NAMALWA (cell line): ENCODE results near the gene HERC4.
"Not testable (repeated sequence)": the region's sequence is repeated elsewhere in the genome, so short reads cannot be mapped to it uniquely, and the experiment has no call there.

Source experiments
- DNase-seq: peaks from one replicate; pipeline ENCODE4 v3.0.0-alpha.2; 2015; ENCODE audit warnings: low spot score

HERC4 gene

DNA sequence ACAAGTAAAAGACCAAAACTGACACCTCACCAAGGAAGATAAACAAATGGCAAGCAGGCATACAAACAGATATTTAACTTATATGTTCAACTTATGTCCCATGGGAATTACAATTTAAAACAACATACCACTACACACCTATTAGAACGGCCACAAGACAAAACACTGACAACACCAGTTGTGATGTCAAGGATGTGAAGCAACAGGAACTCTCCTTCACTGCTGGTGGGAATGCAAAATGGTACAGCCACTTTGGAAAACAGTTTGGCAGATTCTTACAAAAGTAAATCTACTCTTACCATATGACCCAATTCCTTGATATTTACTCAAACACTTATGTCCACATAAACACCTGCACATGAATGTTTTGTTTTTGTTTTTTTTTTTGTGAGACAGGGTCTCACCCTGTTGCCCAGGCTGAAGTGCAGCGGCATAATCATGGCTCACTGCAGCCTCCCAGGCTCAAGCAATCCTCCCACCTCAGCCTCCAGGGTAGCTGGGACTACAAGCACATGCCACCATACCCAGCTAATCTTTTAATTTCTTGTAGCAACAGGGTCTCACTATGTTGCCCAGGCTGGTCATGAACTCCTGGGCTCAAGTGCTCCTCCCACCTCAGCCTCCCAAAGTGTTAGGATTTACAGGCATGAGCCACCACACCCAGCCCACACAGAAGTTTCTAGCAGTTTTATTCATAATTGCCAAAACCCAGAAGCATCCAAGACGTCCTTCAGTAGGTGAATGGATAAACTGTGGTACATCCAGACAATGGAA lies 27.3 kb downstream of the HERC4 start:
- peak; percentile 36 for DNase-seq

DNA sequence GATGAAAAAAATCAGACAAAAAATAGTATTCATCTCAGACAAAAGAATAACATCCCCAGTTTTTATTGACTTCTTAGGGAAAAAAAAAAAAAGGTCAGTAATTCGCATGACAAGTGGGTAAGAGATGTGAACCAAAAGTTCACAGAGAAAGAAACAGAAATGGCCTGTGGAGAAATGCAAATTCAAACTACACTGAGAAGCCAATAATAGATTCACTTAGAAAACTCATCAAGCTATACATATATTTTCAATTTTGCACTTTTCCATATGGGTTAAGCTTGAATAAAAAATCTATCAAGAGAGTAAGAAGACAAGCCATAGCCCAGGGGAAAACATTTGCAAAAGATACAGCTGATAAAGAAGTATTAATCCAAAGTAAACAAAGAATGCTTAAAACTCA lies 28.0 kb downstream of the HERC4 start:
- peak; percentile 41 for DNase-seq

DNA sequence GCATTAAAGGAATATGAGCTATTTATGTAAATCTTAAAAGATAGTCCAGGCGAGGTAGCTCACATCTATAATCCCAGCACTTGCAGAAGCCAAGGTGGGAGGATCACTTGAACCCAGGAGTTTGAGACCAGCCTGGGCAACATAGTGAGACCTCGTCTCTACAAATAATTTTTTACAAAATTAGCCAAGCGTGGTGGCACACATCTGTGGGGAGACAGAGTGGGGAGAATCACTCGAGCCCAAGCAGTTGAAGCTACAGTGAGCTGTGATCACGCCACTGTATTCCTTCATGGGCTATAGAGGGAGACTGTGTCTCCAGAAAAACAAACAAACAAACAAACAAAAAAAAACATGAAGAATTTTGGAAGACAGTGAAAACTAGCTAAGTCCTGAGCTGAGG lies 28.4 kb downstream of the HERC4 start:
- peak; percentile 39 for DNase-seq

DNA sequence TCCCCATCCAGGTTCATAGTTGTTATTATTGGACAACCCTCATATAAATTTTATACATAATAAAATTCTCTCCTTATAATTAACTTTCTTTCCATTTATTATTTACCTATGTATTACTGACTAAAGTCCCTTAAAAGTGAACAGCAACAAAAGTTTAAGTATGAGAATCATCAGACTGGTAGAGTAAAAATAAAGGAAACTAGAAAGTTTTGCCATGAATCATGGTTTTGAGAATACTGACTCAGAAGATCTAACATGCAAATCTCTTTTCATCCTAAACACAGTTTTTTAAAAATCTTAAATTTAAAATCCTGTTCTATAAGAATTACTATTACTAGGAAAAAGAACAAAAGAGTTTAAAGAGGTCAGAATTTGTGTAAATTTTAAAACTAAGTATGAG lies 32.1 kb downstream of the HERC4 start:
- no peak for DNase-seq

DNA sequence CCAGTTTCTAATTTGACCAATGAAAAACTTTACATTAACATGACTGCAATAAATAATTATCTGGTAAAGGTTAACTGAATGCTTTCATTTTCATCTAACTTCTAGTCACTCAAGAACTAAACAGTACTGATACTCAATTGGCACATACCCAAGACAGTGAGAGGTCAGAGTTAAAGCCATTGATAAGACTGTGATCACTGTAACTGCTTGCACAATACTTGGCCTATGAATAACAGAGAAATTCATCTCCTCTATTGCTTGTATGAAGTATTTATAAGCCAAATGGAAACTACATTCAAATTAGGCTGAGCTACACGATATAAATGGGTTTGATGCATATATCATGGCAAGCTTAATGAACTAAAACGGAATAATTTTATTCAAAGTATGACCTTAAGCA lies 43.0 kb downstream of the HERC4 start:
- no peak for DNase-seq

DNA sequence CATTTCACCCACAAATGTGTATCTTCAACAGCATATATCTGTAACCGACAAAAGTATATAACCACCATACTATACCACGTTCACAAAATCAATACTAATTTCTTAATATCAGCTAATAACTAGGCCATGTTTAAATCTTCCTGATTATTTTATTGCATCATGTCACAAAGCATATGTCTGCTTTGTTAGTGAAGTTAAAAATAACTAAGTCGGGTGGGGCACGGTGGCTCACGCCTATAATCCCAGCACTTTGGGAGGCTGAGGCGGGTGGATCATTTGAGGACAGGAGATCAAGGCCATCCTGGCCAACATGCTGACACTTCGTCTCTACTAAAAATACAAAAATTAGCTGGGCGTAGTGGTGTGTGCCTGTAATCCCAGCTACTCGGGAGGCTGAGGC lies 47.7 kb downstream of the HERC4 start:
- DNase-seq = no peak

DNA sequence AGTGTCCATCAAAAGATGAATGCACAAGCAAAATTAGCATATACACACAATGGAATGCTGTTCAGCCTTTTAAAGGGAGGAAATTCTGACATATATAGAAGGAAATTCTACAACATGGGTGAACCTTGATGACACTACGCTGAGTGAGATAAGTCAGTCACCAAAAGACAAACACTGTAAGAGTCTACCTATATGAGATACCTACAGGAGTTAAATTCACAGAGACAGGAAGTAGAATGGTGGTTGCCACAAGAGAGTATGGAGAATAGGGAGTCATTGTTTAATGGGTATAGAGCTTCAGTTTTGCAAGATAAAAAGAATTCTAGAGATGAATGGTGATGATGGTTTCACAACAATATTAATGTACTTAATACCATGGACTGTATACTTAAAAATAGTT lies 51.8 kb downstream of the HERC4 start:
- DNase-seq = no peak

DNA sequence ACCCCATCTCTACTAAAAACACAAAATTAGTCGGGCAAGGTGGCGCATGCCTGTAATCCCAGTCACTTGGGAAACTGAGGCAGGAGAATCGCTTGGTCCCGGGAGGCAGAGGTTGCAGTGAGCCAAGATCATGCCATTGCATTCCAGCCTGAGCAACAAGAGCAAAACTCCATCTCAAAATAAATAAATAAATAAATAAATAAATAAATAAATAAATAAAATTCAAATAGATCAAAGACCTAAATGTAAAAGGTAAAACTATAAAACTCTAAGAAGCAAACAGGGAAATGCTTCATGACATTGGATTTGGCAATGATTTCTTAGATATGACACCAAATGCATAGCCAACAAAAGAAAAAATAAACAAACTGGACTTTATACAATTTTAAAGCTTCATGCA lies 52.8 kb downstream of the HERC4 start:
- DNase-seq = not testable (repeated sequence)

DNA sequence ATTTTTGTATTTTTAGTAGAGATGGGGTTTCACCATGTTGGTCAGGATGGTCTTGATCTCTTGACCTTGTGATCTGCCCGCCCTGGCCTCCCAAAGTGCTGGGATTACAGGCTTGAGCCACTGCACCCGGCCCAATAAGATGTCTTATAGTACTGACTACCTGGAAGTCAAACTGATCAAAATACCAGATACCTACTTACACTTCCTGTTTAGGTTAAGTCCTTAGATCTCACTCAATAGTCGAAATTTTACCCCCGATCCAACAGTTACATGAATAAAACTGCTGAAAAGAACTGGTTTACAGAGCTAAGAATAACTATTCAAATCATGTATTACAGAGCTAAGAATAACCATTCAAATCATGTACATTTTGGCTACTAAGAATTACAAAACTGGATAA lies 58.6 kb downstream of the HERC4 start:
- DNase-seq = not testable (repeated sequence)

DNA sequence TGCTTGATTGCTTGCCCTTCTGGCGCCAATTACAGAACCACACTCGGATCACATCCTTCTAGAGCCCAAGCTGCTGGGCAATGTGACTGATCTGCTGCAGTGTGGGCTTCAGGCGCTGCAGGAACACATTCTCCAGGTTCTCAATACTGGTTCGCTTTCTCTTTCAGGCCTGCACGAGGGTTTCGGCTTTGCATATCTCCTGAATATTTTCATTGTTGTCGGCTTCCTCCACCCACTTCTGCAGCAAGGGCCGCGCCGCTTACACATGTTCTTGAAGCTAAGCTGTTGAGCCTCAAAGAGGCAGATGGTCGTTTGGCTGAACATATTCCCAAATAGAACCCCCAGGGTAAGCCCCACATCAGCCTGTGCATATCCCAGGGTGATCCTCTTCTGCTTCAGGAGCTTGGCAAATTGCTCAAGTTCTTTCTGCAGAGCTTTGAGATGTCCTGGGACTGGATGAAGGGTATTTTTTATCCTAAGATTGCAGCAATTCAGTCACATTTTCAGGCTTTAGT lies 64.6 kb downstream of the HERC4 start:
- no peak for DNase-seq

DNA sequence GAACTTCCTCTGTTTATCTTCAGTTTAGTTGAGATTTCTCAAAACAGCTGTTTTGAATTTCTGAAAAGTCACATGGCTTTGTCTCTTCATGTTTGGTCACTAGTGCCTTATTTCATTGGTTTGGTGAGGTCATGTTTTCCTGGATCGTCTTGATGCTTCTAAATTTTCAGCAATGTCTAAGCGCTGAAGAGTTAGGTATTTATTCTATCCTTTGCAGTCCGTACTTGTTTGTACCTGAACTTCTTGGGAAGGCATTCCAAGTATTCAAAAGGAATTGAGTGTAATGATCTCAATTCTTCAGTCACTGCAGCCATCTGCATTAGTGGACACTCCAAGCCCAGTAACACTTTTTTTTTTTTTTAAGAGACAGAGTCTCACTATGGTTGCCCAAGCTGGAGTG lies 67.7 kb downstream of the HERC4 start:
- DNase-seq = no peak

DNA sequence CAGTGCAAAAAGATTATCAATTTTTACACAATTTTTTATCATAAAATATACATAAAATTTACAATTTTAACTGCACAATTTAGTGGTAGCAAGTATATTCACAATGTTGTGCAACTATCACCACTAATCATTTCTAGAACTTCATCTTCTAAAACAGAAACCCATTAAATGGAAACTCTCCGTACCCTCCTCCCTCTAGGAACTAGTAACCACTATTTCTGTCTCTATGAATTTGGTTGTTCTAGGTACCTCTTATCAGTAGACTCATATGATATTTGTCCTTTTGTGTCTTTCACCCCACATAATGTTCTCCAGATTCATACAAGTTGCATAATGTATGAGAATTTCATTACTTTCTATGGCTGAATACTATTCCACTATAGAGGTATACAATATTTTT lies 73.5 kb downstream of the HERC4 start:
- DNase-seq = no peak

DNA sequence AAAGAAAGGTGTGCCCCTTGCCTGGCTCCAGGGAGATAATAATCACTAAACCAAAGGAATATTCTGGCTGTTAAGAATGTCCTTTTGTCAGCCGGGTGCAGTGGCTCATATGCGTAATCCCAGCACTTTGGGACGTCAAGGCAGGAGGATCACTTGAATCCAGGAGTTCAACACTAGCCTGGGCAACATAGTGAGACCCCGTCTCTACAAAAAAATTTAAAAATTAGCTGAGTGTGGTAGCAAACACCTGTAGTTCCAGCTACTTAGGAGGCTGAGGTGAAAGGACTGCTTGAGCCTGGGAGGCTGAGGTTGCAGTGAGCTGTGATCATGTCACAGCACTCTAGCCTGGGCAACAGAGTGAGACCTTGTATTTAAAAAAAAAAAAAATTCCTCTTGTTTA lies 74.1 kb downstream of the HERC4 start:
- DNase-seq = no peak

DNA sequence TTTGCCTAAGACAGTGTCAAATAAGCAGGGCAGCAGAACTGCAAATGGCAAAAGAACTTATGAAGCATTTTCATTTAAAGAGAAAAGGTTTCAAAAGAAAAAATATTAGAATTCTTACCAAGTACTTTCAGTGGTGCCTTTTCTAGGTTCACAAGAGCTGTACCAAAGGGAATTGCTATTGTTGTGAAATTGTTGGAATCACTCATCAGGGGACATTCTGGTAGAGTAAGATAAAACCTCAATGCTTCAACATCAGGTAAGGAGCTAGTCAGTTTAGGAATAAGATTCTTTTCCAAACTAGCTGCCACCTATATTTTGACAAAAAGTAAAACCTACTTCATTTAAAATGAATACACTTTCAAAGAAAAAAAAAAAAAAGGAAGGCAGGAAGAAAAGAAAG lies 85.0 kb downstream of the HERC4 start:
- DNase-seq = no peak

DNA sequence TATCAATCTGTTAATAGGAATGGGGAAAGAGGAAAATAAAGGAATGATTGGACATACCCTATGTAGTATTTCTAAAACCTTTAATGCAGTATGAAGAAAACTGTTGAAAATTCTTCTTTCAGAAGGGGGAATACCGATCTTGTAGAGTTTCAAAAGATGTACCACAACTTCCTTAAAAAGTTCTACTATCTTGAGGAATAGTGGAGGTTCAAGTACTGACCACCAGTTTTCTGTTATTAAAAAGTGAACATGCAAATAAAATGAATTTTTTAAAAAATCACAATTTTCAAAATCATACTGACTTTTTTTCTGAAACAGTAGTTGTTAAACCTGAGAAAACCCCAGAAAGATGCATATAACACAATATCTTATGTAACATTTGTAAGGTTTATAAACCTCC lies 86.5 kb downstream of the HERC4 start:
- DNase-seq = no peak

DNA sequence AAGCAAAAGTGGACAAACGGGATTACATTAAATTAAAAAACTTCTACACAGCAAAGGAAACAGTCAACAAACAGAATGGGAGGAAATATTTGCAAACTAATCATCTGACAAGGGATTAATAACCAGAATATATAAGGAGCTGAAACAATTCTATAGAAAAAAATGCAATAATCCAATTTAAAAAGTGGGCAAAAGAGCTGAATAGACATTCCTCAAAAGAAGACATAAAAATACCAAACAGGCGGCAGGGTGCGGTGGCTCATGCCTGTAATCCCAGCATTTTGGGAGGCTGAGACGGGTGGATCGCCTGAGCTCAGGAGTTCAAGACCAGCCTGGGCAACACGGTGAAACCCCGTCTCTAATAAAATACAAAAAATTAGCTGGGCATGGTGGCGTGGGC lies 92.5 kb downstream of the HERC4 start:
- DNase-seq = not testable (repeated sequence)

DNA sequence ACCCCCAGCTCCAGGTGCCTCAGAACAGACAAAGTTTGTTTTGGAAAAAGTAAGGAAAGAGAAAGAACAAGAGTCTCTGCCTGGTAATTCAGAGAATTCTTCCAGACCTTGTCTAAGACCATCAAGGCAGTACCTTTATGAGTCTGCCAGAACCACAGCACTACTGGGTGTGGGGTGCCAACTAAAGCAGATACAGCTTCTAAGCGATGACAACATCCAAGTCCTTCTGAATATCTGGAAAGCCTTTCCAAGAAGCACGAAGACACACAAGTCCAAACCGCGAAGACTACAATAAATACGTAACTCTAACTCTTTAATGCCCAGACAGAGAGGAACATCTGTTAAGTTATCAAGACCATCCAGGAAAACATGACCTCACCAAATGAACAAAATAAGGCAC lies 96.3 kb downstream of the HERC4 start:
- DNase-seq = no peak

DNA sequence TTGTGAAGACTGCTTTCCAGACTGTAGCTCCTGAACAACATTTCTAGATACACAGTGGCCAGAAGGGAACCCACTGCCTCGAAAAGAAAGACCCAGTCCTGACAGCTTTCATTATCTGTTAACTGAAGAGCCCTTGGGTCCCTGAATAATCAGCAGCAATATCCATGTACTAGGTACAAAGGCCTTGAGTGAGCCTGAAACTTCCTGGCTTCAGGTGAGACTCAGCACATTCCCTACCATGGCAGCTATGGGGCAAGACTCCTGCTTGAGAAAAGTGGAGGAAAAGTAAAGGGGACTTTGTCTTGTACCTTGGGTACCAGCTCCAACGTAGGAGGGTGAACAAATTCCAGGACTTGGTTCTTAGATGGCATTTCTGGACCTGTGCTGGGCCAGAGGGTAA lies 97.8 kb downstream of the HERC4 start:
- no peak for DNase-seq

DNA sequence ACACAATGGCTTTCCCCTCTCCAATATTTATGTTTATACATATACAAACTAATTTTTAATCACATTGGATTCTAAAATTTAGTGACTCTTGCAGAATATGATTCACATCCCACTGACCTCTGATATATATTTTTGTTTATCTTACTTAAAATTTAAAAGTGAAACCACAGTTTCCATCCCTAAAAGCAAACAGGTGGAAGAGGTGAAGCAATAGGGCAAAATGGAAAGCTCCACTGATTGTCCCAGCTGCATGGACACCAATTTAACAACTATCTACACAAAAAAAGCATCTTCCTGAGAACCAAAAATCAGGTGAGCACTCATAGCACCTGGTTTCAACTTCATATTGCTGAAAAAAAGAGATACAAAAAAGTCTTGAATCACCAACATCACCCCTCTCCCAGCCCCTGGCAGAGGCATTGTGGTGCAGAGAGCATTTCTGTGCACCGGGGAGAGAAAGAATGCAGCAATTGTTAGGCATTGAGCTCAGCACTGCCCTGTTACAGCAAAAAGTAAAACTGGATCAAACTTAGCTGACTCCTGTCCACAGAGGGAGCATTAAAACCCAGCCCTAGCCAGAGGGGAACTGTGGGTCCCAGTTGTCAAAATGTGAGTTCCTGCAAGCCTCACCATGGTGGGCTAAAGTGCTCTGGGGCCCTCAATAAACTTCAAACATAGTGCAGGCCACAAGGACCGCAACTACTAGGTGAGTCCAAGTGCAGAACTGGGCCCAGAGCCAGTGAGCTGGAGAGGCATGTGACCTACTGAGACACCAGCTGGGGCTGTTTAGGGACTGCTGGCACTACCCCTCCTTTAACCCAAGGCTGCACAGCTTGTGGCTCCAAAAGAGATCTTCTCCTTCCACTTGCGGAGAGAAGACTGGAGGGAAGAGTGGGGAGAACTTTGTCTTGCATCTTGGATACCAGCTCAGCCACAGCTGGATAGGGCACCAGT lies 98.5 kb downstream of the HERC4 start:
- no peak for DNase-seq

DNA sequence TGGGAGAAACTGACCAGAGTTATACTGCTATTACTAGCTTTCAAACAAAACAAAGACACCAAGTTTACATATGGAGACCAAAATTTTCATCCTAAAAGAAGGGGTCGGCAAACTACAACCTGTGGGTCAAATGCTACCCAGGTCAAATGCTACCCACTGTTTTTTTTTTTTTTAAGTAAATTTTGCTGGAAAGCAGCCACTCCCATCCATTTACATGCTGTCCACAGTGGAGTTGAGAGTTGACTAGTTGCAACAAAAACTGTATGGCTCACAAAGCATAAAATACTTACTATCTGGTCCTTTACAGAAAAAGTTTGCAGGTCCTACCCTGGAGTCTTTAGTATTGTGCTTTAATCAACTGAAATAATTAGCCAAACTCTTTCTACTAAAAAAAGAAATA lies 99.2 kb downstream of the HERC4 start:
- no peak for DNase-seq

DNA sequence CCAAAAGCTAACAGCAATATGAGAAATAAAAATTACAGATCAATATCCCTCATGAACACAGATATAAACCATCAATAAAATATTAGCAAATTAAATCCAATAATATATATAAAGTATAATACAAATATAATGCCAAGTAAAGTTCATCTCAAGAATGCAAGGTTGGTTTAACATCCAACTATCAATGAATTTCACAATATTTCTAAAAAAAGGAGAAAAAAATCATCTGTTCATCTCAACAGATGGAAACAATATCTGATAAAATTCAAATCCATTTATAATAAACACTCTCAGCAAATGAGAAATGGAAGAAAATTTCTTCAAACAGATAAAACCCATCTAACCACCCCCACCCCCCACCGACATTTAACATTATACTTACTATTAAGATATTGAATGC lies 103.8 kb downstream of the HERC4 start:
- no peak for DNase-seq

DNA sequence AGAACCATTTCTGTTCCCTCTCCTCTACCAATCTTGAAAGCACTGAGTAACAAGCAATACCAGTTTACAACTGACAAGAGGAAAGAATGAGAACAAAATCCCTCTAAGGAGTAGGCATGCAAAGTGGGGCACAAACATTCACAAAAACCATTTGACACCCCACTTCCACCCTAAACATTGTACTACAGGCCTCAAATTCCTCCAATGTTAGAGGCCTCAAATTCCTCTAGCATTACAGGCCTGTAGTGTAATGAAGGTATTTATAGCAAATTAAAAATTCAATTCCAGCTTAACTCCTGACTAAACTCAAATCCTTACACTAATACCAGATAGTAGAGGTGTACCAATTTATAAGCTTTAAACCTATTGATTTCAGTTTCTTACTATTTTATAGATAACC lies 105.2 kb downstream of the HERC4 start:
- no peak for DNase-seq

DNA sequence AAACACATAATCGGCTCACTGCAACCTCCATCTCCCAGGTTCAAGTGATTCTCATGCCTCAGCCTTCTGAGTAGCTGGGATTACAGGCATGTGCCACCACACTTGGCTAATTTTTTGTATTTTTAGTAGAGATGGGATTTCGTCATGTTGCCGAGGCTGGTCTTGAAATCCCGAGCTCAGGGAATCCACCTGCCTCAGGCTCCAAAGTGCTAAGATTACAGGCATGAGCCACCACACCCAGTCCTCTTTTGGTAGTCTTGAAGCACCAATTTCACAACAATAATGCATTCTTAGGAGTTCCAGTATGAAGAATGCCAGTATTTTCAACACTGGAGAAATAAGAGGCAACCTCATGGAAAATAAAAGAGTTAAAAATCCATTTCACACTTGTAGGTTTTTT lies 109.0 kb downstream of the HERC4 start:
- DNase-seq = not testable (repeated sequence)
